ENCODE measurements around the gene CLHC1.

CLHC1 gene

DNA sequence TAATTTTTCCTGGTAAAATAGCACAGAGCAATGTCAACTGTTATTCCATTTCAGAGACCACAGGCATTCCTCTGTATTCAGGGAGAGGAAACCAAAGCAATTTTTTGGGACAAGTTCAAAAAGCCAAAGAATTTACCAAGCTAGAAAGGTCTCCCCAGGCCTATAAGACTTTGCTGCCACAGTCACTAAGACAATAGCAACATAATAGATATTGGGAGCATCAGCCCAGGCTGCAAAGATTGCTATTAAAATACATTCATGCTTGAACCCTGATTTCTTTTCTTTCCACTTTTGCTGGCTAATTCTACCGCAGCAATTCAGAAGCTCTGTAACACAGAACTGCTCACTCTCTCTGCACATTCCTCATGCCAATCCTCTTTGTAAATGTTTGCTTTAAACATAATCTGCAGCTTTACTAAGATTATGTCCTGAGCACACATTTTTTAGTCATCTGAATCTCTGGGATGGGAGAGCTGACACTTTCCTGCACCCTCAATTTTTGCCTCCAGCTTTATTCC, 76.3 kb downstream of the CLHC1 start:
- peak; percentile 36 for DNase-seq (ENCODE audit: low read depth)
- H3K4me3 ChIP-seq (ENCODE audit: low read length): no peak overlapping the region
- TF ChIP-seq, protein P1, sequence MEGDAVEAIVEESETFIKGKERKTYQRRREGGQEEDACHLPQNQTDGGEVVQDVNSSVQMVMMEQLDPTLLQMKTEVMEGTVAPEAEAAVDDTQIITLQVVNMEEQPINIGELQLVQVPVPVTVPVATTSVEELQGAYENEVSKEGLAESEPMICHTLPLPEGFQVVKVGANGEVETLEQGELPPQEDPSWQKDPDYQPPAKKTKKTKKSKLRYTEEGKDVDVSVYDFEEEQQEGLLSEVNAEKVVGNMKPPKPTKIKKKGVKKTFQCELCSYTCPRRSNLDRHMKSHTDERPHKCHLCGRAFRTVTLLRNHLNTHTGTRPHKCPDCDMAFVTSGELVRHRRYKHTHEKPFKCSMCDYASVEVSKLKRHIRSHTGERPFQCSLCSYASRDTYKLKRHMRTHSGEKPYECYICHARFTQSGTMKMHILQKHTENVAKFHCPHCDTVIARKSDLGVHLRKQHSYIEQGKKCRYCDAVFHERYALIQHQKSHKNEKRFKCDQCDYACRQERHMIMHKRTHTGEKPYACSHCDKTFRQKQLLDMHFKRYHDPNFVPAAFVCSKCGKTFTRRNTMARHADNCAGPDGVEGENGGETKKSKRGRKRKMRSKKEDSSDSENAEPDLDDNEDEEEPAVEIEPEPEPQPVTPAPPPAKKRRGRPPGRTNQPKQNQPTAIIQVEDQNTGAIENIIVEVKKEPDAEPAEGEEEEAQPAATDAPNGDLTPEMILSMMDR (IDR thresholded peaks at IDR 0.05; ENCODE audit: insufficient read depth, low read depth, low read length, missing control alignments): no peak

DNA sequence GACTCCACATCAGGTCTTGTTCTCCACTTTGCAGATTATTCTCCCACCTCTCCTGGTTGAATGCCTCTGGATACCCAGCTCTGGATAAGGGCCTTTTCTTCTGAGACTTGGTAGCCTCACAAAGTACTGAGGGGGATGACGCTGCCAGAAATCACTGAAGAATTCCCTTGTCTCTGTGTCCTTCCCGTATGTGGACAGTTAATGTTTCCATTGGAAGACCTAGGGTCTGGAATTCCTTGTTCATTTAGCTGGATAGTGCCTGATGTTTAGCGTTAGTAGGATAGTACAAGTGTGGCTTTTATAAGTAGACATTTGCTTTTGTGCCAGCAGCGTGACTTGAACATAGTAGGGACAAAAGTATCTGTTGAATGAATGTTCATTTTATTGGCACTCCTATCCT, 76.9 kb downstream of the CLHC1 start:
- TF ChIP-seq, protein P1 (IDR thresholded peaks at IDR 0.05; ENCODE audit: insufficient read depth, low read depth, low read length, missing control alignments): no peak
- H3K4me3 ChIP-seq (ENCODE audit: low read length): no peak overlapping the region

DNA sequence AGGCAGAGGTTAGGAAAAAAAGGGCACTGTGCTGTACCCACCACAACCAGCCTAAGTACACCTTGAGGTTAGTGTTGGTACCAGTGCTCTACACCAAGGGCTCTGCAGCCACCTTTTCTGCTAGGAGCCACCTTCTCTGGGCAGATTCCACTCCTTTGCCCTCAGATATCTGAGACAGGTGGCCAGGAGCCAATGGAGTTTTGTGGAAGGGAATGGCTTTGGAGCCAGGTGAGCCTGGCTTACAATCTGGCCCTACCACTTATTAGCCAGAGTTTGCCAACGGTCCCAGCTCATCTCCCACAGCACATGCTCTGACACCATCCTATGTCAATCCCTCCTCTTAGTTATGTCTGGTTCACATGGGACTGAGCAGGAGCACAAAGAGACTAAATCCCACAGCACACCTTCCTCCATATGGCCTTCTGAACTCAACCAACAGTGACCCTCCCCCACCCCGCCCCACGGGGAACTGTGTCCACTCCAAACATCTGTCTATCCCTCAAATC, 77.5 kb downstream of the CLHC1 start:
- H3K4me3 ChIP-seq (ENCODE audit: low read length): no peak overlapping the region

More for the DNA sequence above, 76.9 kb downstream of the CLHC1 start:
- DNase-seq (ENCODE audit: low read depth): no peak

DNA sequence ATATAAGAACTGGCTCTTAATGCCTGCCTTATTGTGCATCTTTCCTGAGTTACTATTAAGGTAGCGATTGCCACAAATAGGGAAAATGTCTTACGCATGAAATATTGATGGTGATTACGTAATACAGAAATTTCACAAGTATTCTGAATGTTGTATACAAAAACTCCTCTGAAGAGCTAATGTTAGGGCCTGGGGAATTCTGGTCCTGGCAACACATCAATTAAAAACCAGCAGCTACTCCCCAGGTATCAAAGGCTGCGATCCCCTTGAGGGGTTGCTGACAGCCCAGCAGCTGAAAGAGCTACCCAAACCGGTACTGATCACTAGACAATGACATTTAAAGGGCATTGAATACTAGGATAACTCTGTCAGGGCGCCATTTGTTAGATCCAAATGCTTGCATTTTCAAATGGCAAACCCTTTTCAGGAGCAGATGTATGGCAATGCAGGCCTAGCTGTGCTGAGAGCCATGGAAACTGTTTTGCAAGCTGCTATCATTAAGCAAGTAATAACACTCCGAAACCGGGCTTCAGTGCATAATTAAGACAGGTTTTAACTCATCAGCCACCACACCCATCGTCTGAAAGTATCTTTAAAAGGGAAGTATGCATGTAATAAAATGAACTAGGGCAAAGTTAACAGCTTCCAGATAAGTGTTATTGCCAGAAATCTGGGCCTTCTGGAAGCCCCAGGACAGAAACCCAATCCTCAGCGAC, 78.4 kb downstream of the CLHC1 start:
- no peak overlapping the region for H3K4me3 ChIP-seq (ENCODE audit: low read length)
- DNase-seq (ENCODE audit: low read depth): peak; percentile 91

More for the DNA sequence above, 77.5 kb downstream of the CLHC1 start:
- TF ChIP-seq, protein P1 (IDR thresholded peaks at IDR 0.05; ENCODE audit: insufficient read depth, low read depth, low read length, missing control alignments): no peak
- peak; percentile 51 for DNase-seq (ENCODE audit: low read depth)

DNA sequence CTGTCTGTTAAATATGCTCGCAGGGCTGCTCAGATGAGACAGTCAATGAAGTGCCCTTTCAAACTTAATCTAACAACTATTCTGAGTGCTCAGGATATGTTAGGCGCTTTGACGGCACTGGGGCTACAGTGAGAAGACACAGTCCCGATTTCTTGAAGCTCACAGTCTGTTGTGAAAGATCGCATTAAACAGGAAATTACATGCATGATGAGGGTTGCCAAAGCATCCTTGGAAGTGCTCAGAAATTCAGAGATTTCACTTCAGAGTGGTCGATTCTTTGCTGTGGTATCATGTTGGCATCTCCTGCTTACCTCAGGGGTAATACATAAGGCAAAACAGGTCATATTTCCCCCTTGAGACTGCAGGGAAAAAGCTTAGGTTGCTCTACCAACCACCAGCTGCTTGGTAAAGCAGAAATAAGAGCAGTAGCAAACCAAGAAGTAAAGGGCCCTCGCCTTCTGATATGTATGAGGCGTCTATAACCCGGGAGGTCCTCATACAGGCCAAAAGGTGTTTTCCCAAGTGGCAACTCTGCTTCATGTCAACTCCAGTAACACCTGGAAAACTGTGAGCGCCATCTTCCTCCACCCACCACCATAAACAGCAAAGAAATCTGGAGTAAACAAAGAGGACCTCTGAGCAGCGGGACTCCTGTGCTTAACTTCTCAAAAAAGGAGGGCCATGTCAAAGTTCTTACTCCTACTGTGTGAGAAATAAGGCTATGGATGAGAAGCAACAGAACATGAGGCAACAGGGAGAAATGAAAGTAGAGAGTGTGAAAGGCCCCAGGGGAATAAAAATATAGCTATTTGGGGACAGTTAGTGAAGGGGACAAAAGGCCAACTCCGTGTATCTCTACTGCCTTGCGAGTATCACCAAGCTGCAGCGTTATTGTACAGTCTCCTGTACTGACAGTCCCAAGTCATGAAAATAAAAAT, 79.3 kb downstream of the CLHC1 start:
- TF ChIP-seq, protein P1 (IDR thresholded peaks at IDR 0.05; ENCODE audit: insufficient read depth, low read depth, low read length, missing control alignments): no peak
- no peak overlapping the region for H3K4me3 ChIP-seq (ENCODE audit: low read length)
- no peak for DNase-seq (ENCODE audit: low read depth)

More for the DNA sequence above, 78.4 kb downstream of the CLHC1 start:
- TF ChIP-seq, protein P1 (IDR thresholded peaks at IDR 0.05; ENCODE audit: insufficient read depth, low read depth, low read length, missing control alignments): no peak

DNA sequence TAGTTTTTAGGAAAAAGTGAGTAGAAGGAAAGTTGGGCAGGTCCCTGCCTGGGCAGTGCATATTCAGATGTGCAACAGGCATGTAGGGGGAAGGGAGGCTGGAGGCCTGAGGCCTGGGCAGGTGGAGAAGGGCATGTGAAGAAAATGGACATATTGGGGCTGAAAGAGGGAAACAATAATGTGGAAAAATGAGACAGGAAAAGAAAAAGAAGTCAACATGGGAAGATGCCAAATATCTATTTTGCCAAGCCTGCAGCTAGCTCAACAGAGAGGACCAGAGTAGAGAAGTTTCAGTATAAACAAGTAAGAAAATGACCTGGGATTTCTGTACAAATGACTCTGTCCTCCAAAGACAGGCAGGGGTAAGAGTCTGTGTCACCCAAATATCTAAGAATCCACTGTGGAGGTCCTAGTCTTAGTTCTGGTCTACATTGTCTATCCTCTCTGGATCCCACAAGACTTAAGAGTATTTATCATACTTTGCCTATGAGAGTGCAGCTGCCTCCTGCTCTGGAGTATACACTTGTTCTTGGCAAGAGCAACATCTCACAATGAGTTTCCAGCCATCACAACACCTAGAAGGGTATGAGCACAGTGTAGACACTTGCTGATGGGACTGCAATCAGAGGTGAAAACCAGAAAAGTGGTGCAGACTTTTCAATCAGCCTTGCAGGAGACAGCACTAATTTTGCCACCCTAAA, 80.2 kb downstream of the CLHC1 start:
- DNase-seq (ENCODE audit: low read depth): no peak

More for the DNA sequence above, 80.2 kb downstream of the CLHC1 start:
- H3K4me3 ChIP-seq (ENCODE audit: low read length): no peak overlapping the region
- TF ChIP-seq, protein P1 (IDR thresholded peaks at IDR 0.05; ENCODE audit: insufficient read depth, low read depth, low read length, missing control alignments): no peak

Measured in epithelial cell of esophagus (primary cell).